Thyroid gland (tissue), 4 donors: ENCODE data around the gene HIPK3.

ENCODE experiments used
- POLR2A ChIP-seq, 2 donors: fragments of 450-650 bp; IDR thresholded peaks; one replicate each; pipeline ENCODE4 v1.6.1; 2017; ENCODE audit warnings: antibody characterized with exemption in 2 of 2, mild to moderate bottlenecking in 2 of 2, moderate library complexity in 1 of 2
- TF ChIP-seq, protein P1 (sequence below), 6 experiments: fragments of 200-600 bp in 3 of 6; fragments of 450-650 bp in 3 of 6; sonication (generic) in 3 of 6; IDR thresholded peaks; one replicate each; pipeline ENCODE4 v1.5.1; 2016 to 2019; ENCODE audit warnings: antibody characterized with exemption in 6 of 6, mild to moderate bottlenecking in 2 of 6, inconsistent platforms in 1 of 6, moderate library complexity in 1 of 6

DNA sequence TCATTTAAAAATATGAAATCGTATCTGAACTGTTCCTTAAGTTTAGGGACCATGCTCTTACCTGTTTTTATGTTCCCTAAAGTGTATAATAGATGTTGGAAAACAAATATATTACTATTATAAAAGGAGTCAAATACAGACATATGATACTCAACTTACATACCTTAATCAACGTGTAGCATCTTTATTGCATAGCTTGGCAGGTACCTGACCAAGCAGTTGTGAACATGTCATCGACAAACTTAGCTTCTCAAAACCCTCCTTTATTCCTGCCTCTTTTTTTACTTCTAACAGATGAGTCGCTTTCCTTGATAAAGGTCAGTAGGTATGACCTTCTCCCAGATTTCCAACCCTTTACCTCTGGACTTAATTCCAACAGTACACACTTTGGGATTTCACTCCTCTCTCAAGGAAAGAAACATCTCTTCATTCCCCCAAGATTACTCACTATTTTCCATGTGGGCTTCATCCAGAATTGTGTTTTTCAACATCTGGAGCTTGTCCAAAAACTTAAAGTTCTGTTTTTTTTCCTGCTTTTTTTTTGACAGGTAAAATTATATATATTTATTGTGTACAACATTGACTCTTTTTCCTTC lies 11.9 kb downstream of the HIPK3 start:
- TF ChIP-seq, protein P1, sequence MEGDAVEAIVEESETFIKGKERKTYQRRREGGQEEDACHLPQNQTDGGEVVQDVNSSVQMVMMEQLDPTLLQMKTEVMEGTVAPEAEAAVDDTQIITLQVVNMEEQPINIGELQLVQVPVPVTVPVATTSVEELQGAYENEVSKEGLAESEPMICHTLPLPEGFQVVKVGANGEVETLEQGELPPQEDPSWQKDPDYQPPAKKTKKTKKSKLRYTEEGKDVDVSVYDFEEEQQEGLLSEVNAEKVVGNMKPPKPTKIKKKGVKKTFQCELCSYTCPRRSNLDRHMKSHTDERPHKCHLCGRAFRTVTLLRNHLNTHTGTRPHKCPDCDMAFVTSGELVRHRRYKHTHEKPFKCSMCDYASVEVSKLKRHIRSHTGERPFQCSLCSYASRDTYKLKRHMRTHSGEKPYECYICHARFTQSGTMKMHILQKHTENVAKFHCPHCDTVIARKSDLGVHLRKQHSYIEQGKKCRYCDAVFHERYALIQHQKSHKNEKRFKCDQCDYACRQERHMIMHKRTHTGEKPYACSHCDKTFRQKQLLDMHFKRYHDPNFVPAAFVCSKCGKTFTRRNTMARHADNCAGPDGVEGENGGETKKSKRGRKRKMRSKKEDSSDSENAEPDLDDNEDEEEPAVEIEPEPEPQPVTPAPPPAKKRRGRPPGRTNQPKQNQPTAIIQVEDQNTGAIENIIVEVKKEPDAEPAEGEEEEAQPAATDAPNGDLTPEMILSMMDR (IDR thresholded peaks at IDR 0.05) = no peak
- TF ChIP-seq POLR2A (IDR thresholded peaks at IDR 0.05) = no peak
